ENCODE results near the gene SGSH.

SGSH gene

GRCh38 chr17:80237386-80237785, 17.3 kb upstream of the SGSH start:
- no peak for DNase-seq (ENCODE audit: low read depth)
- H3K4me3 ChIP-seq (replicated peaks; ENCODE audit: low read depth, low read length) = no peak overlapping the region
- TF ChIP-seq, protein P1, sequence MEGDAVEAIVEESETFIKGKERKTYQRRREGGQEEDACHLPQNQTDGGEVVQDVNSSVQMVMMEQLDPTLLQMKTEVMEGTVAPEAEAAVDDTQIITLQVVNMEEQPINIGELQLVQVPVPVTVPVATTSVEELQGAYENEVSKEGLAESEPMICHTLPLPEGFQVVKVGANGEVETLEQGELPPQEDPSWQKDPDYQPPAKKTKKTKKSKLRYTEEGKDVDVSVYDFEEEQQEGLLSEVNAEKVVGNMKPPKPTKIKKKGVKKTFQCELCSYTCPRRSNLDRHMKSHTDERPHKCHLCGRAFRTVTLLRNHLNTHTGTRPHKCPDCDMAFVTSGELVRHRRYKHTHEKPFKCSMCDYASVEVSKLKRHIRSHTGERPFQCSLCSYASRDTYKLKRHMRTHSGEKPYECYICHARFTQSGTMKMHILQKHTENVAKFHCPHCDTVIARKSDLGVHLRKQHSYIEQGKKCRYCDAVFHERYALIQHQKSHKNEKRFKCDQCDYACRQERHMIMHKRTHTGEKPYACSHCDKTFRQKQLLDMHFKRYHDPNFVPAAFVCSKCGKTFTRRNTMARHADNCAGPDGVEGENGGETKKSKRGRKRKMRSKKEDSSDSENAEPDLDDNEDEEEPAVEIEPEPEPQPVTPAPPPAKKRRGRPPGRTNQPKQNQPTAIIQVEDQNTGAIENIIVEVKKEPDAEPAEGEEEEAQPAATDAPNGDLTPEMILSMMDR (IDR thresholded peaks at IDR 0.05; ENCODE audit: low read length, missing control alignments) = no peak

DNA sequence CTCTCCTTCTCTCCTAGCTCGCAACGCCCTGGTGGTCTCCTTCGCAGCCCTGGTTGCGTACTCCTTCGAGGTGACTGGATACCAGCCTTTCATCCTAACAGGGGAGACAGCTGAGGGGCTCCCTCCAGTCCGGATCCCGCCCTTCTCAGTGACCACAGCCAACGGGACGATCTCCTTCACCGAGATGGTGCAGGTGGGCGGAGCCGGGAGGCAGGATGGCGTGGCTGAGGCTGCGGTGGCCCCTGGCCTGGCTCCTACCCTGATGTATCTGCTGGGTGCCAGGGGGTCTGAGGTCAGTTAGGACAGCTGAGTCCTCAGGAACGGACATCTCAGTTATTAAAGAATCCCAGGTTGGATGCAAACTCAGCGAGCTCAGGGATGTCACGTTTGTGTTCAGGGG, 16.8 kb upstream of the SGSH start:
- H3K4me3 ChIP-seq (replicated peaks; ENCODE audit: low read depth, low read length) = no peak overlapping the region
- DNase-seq (ENCODE audit: low read depth) = no peak
- TF ChIP-seq, protein P1 (IDR thresholded peaks at IDR 0.05; ENCODE audit: low read length, missing control alignments) = no peak

GRCh38 chr17:80233202-80233601, 13.1 kb upstream of the SGSH start:
- TF ChIP-seq, protein P1 (IDR thresholded peaks at IDR 0.05; ENCODE audit: low read length, missing control alignments) = no peak
- no peak for DNase-seq (ENCODE audit: low read depth)
- H3K4me3 ChIP-seq (replicated peaks; ENCODE audit: low read depth, low read length) = no peak overlapping the region

GRCh38 chr17:80232438-80232837, 12.3 kb upstream of the SGSH start:
- DNase-seq (ENCODE audit: low read depth) = no peak
- H3K4me3 ChIP-seq (replicated peaks; ENCODE audit: low read depth, low read length) = no peak overlapping the region
- TF ChIP-seq, protein P1 (IDR thresholded peaks at IDR 0.05; ENCODE audit: low read length, missing control alignments) = no peak

- TF ChIP-seq, protein P1 (IDR thresholded peaks at IDR 0.05; ENCODE audit: low read length, missing control alignments) = no peak
- H3K4me3 ChIP-seq (replicated peaks; ENCODE audit: low read depth, low read length) = no peak overlapping the region
- DNase-seq (ENCODE audit: low read depth) = no peak
Observed at GRCh38 chr17:80229011-80229410, 8.9 kb upstream of the SGSH start.

DNA sequence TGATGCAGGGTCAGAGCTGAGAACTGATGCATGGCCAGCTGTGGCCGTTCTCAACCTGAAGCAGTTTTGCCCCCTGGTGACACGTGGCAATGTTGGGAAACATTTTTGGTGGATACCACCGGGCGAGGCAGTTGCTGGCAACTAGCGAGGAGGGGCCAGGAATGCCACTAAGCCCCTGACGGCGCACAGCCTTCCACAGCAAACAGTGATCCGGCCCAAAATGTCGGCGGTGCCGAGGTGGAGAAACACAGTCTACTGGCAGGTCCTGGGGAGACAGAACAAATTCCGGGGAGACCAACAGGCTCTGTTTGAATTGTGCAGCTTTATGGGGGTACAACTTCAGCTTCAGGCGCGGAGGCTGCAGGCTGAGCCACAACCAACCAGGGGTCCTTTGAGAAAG, 8.3 kb upstream of the SGSH start:
- no peak for DNase-seq (ENCODE audit: low read depth)
- H3K4me3 ChIP-seq (replicated peaks; ENCODE audit: low read depth, low read length) = no peak overlapping the region

DNA sequence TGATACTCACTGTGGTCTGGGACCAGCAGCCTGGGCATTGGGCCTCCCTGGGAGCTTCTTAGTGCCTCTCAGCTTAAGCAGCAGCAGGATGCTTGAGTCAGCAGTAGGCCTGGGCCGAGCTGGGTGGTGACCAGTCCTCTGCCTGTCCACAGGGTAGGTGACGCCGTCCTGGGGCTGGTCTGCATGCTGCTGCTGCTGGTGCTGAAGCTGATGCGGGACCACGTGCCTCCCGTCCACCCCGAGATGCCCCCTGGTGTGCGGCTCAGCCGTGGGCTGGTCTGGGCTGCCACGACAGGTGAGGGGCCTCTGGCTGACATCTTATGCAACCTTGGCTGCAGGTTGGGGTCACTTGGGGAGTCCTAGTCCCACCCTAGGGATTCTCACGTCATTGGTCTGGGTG, 7.5 kb upstream of the SGSH start:
- TF ChIP-seq, protein P1 (IDR thresholded peaks at IDR 0.05; ENCODE audit: low read length, missing control alignments) = no peak
- no peak overlapping the region for H3K4me3 ChIP-seq (replicated peaks; ENCODE audit: low read depth, low read length)
- DNase-seq (ENCODE audit: low read depth) = no peak

More for the DNA sequence above, 8.3 kb upstream of the SGSH start:
- TF ChIP-seq, protein P1 (IDR thresholded peaks at IDR 0.05; ENCODE audit: low read length, missing control alignments) = no peak

Data from fibroblast of pulmonary artery (primary cell).